SK-N-SH treated with all-trans-retinoic acid at 6 μM for 48 hours (cell line): ENCODE results near the gene NAPA.

Experiments
- ATAC-seq: fragments of 200-7000 bp; cut with Tn5 transposase; 3 replicates; pipeline ENCODE4 v1.9.1; 2020; ENCODE audit warnings: mild to moderate bottlenecking, moderate library complexity
- ARNTL ChIP-seq: fragments of 450-650 bp; formaldehyde crosslinking; IDR thresholded peaks from 2 replicates; pipeline ENCODE4 v1.5.0; 2020; ENCODE audit warnings: low read depth, mild to moderate bottlenecking, moderate library complexity, borderline replicate concordance
- BACH2 ChIP-seq: fragments of 250-450 bp; sonication (Bioruptor Pico); IDR thresholded peaks from 2 replicates; pipeline ENCODE4 v1.9.0; 2021; ENCODE audit warnings: mild to moderate bottlenecking, borderline replicate concordance
- ISL1 ChIP-seq: fragments of 250-450 bp; sonication (Bioruptor Pico); IDR thresholded peaks from 2 replicates; pipeline ENCODE4 v2.1.2; 2022; ENCODE audit warnings: mild to moderate bottlenecking, moderate library complexity
- OSR1 ChIP-seq: fragments of 250-450 bp; sonication (Bioruptor Pico); IDR thresholded peaks from 2 replicates; pipeline ENCODE4 v1.8.0; 2022; ENCODE audit warnings: moderate library complexity, mild to moderate bottlenecking, inconsistent platforms
- PPARA ChIP-seq: fragments of 250-450 bp; sonication (Bioruptor Pico); IDR thresholded peaks from 2 replicates; pipeline ENCODE4 v1.5.0; 2020; ENCODE audit warnings: mild to moderate bottlenecking, borderline replicate concordance
- SNAI2 ChIP-seq: fragments of 250-450 bp; sonication (Bioruptor Pico); IDR thresholded peaks from 2 replicates; pipeline ENCODE4 v1.5.0; 2020; ENCODE audit warnings: mild to moderate bottlenecking, moderate library complexity
- TCF4 ChIP-seq: fragments of 250-450 bp; sonication (Bioruptor Pico); IDR thresholded peaks from 2 replicates; pipeline ENCODE4 v1.8.0; 2021; ENCODE audit warnings: mild to moderate bottlenecking, moderate library complexity, borderline replicate concordance
- TOX ChIP-seq: fragments of 250-450 bp; sonication (Bioruptor Pico); IDR thresholded peaks from 2 replicates; pipeline ENCODE4 v1.8.0; 2021; ENCODE audit warnings: mild to moderate bottlenecking, moderate library complexity, borderline replicate concordance
- ZC3H10 ChIP-seq: fragments of 250-450 bp; sonication (Bioruptor Pico); IDR thresholded peaks from 2 replicates; pipeline ENCODE4 v1.5.1; 2021; ENCODE audit warnings: mild to moderate bottlenecking, moderate library complexity
- ZFP3 ChIP-seq: fragments of 250-450 bp; sonication (Bioruptor Pico); IDR thresholded peaks from 2 replicates; pipeline ENCODE4 v1.5.0; 2020; ENCODE audit warnings: mild to moderate bottlenecking, moderate library complexity
- ZNF565 ChIP-seq: fragments of 450-650 bp; formaldehyde crosslinking; conservative IDR thresholded peaks from 2 replicates; pipeline ENCODE4 v1.5.0; 2020; ENCODE audit warnings: low read depth, mild to moderate bottlenecking, moderate library complexity
- ZNF70 ChIP-seq: fragments of 450-650 bp; formaldehyde crosslinking; IDR thresholded peaks from 2 replicates; pipeline ENCODE4 v1.5.0; 2020; ENCODE audit warnings: mild to moderate bottlenecking, moderate library complexity
- ZNF8 ChIP-seq: fragments of 450-650 bp; formaldehyde crosslinking; IDR thresholded peaks from 2 replicates; pipeline ENCODE4 v1.5.0; 2020; ENCODE audit warnings: mild to moderate bottlenecking, moderate library complexity
- TF ChIP-seq, protein P1 (sequence below): fragments of 250-450 bp; sonication (Bioruptor Pico); IDR thresholded peaks from 2 replicates; pipeline ENCODE4 v1.8.0; 2021; ENCODE audit warnings: low read depth, mild to moderate bottlenecking, moderate library complexity, borderline replicate concordance
- TF ChIP-seq, protein P2 (sequence below): fragments of 250-450 bp; sonication (Bioruptor Pico); IDR thresholded peaks from 2 replicates; pipeline ENCODE4 v1.5.0; 2020; ENCODE audit warnings: mild to moderate bottlenecking, moderate library complexity
- TF ChIP-seq, protein P3 (sequence below): fragments of 250-450 bp; sonication (Bioruptor Pico); IDR thresholded peaks from 2 replicates; pipeline ENCODE4 v1.8.0; 2020; ENCODE audit warnings: mild to moderate bottlenecking, moderate library complexity, borderline replicate concordance
- TF ChIP-seq, protein P4 (sequence below): fragments of 250-450 bp; sonication (Bioruptor Pico); IDR thresholded peaks from 2 replicates; pipeline ENCODE4 v1.5.1; 2020; ENCODE audit warnings: low read depth, mild to moderate bottlenecking, moderate library complexity
- TF ChIP-seq, protein P5 (sequence below): fragments of 250-450 bp; sonication (Bioruptor Pico); IDR thresholded peaks from 2 replicates; pipeline ENCODE4 v1.5.1; 2021; ENCODE audit warnings: mild to moderate bottlenecking, moderate library complexity

Gene NAPA

DNA sequence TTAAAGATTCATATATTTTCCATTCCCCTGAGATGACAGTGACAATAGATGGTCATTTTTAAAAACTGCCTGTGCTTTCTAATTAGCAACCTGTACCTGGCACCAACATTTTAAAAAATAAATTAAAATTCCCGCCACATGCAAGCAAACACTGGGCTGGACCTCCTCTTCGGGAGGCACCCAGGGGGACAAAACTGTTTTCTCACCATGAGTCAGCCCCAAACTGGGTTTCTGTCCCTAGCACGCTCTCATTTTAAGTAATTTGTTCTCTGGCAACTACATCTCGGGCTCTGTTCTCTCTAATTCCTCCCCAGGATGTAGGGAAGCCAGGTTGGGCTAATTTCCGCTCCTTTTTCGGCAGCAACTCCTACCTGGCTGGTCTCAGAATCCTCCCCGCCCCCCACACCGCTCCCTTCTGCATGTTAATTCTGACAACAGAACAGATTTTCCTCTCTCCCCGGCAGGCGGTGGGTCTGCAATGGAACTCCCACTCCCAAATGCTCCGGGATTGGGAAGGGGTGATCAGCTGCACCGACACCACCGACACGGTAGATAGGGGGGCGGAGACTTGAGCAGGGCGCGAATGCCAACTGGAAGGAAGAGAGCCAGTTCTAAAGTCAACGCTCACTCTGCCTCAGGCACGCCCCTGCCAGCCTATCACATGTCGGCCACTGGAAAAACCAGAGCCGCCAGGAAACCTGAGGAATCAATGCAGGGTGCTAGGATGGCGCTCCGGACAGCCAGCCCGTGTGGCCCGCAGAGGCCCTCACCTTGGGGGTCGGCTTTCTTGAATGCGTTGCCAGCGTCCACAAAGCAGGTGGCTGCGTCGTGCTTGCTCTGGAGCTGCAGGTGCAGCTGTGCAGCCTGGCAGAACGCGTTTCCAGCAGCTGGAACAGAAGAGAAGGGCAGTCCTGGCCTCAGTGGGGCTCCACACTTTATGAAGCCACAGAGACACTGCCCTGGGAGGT is 14.7 kb downstream of the NAPA start:
- TF ChIP-seq BACH2 (CRISPR knock-in tag) (no peak), ZNF565 (no peak), TOX (CRISPR knock-in tag) (no peak), TCF4 (CRISPR knock-in tag) (no peak), ZFP3 (CRISPR knock-in tag) (no peak), SNAI2 (CRISPR knock-in tag) (no peak), ZNF70 (CRISPR knock-in tag) (no peak), ZC3H10 (CRISPR knock-in tag) (no peak), ZNF8 (CRISPR knock-in tag) (no peak), ARNTL (CRISPR knock-in tag) (no peak), ISL1 (CRISPR knock-in tag) (no peak), PPARA (CRISPR knock-in tag) (no peak), OSR1 (CRISPR knock-in tag) (no peak)
- TF ChIP-seq, protein P1, sequence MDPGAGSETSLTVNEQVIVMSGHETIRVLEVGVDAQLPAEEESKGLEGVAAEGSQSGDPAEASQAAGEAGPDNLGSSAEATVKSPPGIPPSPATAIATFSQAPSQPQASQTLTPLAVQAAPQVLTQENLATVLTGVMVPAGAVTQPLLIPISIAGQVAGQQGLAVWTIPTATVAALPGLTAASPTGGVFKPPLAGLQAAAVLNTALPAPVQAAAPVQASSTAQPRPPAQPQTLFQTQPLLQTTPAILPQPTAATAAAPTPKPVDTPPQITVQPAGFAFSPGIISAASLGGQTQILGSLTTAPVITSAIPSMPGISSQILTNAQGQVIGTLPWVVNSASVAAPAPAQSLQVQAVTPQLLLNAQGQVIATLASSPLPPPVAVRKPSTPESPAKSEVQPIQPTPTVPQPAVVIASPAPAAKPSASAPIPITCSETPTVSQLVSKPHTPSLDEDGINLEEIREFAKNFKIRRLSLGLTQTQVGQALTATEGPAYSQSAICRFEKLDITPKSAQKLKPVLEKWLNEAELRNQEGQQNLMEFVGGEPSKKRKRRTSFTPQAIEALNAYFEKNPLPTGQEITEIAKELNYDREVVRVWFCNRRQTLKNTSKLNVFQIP: no peak
- TF ChIP-seq, protein P2, sequence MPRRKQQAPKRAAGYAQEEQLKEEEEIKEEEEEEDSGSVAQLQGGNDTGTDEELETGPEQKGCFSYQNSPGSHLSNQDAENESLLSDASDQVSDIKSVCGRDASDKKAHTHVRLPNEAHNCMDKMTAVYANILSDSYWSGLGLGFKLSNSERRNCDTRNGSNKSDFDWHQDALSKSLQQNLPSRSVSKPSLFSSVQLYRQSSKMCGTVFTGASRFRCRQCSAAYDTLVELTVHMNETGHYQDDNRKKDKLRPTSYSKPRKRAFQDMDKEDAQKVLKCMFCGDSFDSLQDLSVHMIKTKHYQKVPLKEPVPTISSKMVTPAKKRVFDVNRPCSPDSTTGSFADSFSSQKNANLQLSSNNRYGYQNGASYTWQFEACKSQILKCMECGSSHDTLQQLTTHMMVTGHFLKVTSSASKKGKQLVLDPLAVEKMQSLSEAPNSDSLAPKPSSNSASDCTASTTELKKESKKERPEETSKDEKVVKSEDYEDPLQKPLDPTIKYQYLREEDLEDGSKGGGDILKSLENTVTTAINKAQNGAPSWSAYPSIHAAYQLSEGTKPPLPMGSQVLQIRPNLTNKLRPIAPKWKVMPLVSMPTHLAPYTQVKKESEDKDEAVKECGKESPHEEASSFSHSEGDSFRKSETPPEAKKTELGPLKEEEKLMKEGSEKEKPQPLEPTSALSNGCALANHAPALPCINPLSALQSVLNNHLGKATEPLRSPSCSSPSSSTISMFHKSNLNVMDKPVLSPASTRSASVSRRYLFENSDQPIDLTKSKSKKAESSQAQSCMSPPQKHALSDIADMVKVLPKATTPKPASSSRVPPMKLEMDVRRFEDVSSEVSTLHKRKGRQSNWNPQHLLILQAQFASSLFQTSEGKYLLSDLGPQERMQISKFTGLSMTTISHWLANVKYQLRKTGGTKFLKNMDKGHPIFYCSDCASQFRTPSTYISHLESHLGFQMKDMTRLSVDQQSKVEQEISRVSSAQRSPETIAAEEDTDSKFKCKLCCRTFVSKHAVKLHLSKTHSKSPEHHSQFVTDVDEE (CRISPR knock-in tag): no peak
- TF ChIP-seq, protein P3, sequence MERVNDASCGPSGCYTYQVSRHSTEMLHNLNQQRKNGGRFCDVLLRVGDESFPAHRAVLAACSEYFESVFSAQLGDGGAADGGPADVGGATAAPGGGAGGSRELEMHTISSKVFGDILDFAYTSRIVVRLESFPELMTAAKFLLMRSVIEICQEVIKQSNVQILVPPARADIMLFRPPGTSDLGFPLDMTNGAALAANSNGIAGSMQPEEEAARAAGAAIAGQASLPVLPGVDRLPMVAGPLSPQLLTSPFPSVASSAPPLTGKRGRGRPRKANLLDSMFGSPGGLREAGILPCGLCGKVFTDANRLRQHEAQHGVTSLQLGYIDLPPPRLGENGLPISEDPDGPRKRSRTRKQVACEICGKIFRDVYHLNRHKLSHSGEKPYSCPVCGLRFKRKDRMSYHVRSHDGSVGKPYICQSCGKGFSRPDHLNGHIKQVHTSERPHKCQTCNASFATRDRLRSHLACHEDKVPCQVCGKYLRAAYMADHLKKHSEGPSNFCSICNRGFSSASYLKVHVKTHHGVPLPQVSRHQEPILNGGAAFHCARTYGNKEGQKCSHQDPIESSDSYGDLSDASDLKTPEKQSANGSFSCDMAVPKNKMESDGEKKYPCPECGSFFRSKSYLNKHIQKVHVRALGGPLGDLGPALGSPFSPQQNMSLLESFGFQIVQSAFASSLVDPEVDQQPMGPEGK (CRISPR knock-in tag): no peak
- TF ChIP-seq, protein P4, sequence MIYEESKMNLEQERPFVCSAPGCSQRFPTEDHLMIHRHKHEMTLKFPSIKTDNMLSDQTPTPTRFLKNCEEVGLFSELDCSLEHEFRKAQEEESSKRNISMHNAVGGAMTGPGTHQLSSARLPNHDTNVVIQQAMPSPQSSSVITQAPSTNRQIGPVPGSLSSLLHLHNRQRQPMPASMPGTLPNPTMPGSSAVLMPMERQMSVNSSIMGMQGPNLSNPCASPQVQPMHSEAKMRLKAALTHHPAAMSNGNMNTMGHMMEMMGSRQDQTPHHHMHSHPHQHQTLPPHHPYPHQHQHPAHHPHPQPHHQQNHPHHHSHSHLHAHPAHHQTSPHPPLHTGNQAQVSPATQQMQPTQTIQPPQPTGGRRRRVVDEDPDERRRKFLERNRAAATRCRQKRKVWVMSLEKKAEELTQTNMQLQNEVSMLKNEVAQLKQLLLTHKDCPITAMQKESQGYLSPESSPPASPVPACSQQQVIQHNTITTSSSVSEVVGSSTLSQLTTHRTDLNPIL (CRISPR knock-in tag): no peak
- TF ChIP-seq, protein P5, sequence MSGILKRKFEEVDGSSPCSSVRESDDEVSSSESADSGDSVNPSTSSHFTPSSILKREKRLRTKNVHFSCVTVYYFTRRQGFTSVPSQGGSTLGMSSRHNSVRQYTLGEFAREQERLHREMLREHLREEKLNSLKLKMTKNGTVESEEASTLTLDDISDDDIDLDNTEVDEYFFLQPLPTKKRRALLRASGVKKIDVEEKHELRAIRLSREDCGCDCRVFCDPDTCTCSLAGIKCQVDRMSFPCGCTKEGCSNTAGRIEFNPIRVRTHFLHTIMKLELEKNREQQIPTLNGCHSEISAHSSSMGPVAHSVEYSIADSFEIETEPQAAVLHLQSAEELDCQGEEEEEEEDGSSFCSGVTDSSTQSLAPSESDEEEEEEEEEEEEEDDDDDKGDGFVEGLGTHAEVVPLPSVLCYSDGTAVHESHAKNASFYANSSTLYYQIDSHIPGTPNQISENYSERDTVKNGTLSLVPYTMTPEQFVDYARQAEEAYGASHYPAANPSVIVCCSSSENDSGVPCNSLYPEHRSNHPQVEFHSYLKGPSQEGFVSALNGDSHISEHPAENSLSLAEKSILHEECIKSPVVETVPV (CRISPR knock-in tag): no peak
- TF ChIP-seq, all 23 proteins: peak for 0
- no peak for ATAC-seq

DNA sequence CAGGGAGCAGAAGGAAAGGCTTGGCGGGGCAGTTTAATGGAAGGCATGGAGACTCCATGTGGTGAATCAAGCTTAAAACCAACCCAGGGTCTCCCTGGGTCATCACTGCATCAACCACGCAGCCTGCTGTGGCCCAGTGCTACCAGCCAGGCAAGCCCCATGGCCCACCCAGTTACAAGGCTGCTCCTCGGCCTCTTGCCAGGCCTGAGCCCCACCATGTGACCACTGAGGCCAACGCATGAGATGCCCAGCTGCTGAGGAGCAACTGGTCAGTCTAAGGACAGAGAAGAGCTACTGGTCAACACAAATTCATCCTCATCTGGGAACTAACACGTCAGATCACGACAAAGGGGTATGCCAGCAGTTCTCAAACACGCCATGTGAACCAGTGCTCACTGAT is 15.5 kb downstream of the NAPA start:
- TF ChIP-seq TCF4 (CRISPR knock-in tag) (no peak), SNAI2 (CRISPR knock-in tag) (no peak), ARNTL (CRISPR knock-in tag) (no peak), BACH2 (CRISPR knock-in tag) (no peak), TOX (CRISPR knock-in tag) (no peak), ZC3H10 (CRISPR knock-in tag) (no peak)
- TF ChIP-seq, protein P2 (CRISPR knock-in tag): no peak
- TF ChIP-seq, protein P4 (CRISPR knock-in tag): no peak
- ATAC-seq: no peak
